CD8-positive, alpha-beta memory T cell (primary cell): Measurements from ENCODE around the gene TRANK1. TPM values are rescaled to one million over a fixed set of nuclear protein-coding genes. Genes with fewer than 3 reads are reported as not detected.
"Not testable (repeated sequence)": the region's sequence is repeated elsewhere in the genome, so short reads cannot be mapped to it uniquely, and the experiment has no call there.

Source experiments
- CTCF ChIA-PET: fragments of 350-600 bp; sonication (Branson Sonifier 250); formaldehyde crosslinking; loops from one replicate; lab custom pipeline; 2021; ENCODE audit warnings: antibody characterized with exemption; lab: Charles Lee
- POLR2A ChIA-PET: fragments of 350-600 bp; sonication (Branson Sonifier 250); formaldehyde crosslinking; loops from one replicate; lab custom pipeline; 2021; ENCODE audit warnings: antibody characterized with exemption; lab: Charles Lee
- DNase-seq, 5 donors: peaks; one replicate each; pipeline versions ENCODE4 v3.0.0 to v3.0.0-alpha.2; 2020 to 2022; ENCODE audit warnings: mixed read lengths in 1 of 5
- H3K27ac ChIP-seq: one replicate; pipeline ENCODE4 v1.7.0; 2013; ENCODE audit warnings: low read depth, mild to moderate bottlenecking, low read length, moderate library complexity
- H3K27me3 ChIP-seq: 2 replicates; pipeline ENCODE4 v1.7.0; 2013; ENCODE audit warnings: low read length, mild to moderate bottlenecking; ENCODE audit not compliant: insufficient read depth, poor library complexity, severe bottlenecking
- H3K36me3 ChIP-seq: 2 replicates; pipeline ENCODE4 v1.7.0; 2013; ENCODE audit warnings: mild to moderate bottlenecking, low read length, moderate library complexity; ENCODE audit not compliant: insufficient read depth
- H3K4me1 ChIP-seq: 2 replicates; pipeline ENCODE4 v1.7.0; 2013; ENCODE audit warnings: mild to moderate bottlenecking, low read length, moderate library complexity; ENCODE audit not compliant: insufficient read depth
- H3K4me3 ChIP-seq: 2 replicates; pipeline ENCODE4 v1.7.0; 2013; ENCODE audit warnings: mild to moderate bottlenecking, low read length
- H3K9me3 ChIP-seq: 2 replicates; pipeline ENCODE4 v1.7.0; 2013; ENCODE audit warnings: mild to moderate bottlenecking, low read length
- H3K27ac Mint-ChIP-seq, 8 donors: one replicate each; pipeline ENCODE4 v1.8.0; 2020 to 2021; ENCODE audit warnings: mixed read lengths in 8 of 8, mild to moderate bottlenecking in 6 of 8, inconsistent platforms in 3 of 8, moderate library complexity in 3 of 8
- H3K27me3 Mint-ChIP-seq, 2 donors: one replicate each; pipeline ENCODE4 v1.8.0; 2020 to 2021; ENCODE audit warnings: mixed read lengths in 2 of 2, mild to moderate bottlenecking in 1 of 2, moderate library complexity in 1 of 2
- H3K36me3 Mint-ChIP-seq, 3 donors: one replicate each; pipeline ENCODE4 v1.8.0; 2020 to 2021; ENCODE audit warnings: mixed read lengths in 3 of 3, inconsistent platforms in 1 of 3, mild to moderate bottlenecking in 1 of 3
- H3K4me1 Mint-ChIP-seq, 3 donors: one replicate each; pipeline ENCODE4 v1.8.0; 2020 to 2021; ENCODE audit warnings: mixed read lengths in 3 of 3, inconsistent platforms in 1 of 3, mild to moderate bottlenecking in 1 of 3
- H3K4me3 Mint-ChIP-seq, 7 donors: one replicate each; pipeline ENCODE4 v1.8.0; 2020 to 2021; ENCODE audit warnings: mixed read lengths in 7 of 7, mild to moderate bottlenecking in 6 of 7, moderate library complexity in 4 of 7, inconsistent platforms in 2 of 7
- H3K9me3 Mint-ChIP-seq, 5 donors: one replicate each; pipeline ENCODE4 v1.8.0; 2020 to 2022; ENCODE audit warnings: mixed read lengths in 5 of 5, mild to moderate bottlenecking in 3 of 5, moderate library complexity in 2 of 5, inconsistent platforms in 1 of 5
- polyA plus RNA-seq: library from polyadenylated mRNA; unstranded; fragments of 300-500 nt; fragmentation: Illumina TruSeq; gene quantifications from one replicate; pipeline ENCODE4 v1.2.3, GENCODE V29; 2021
- total RNA-seq, 2 experiments: library from RNA; stranded (reverse); gene quantifications; one replicate each; pipeline ENCODE4 v1.2.3, GENCODE V29; 2021

The TRANK1 gene
- total and polyA plus RNA-seq, 3 experiments from 2014 or later = 12.7 to 33.2 (median 16.2) TPM

- H3K9me3 Mint-ChIP-seq = no peaks in the 10 kb centered on the region
- H3K9me3 ChIP-seq = no peaks in the 10 kb centered on the region
- CTCF ChIA-PET = interaction anchor here (0.6 to 3.1 kb wide), 8 partner anchors 8 to 276 kb away, joined by 3 to 22 read pairs (median 4); partner anchors contain the start of gene TRANK1
- H3K27ac Mint-ChIP-seq = peak overlapping the region; percentile 75 to 93 (median 90)
- H3K4me3 ChIP-seq = peak overlapping the region; percentile 44
- POLR2A ChIA-PET = interaction anchor here (1.2 to 1.4 kb wide), 4 partner anchors 15 to 87 kb away, joined by 3 to 5 read pairs (median 4); partner anchors contain the start of gene MLH1
- no peaks in the 10 kb centered on the region for H3K36me3 ChIP-seq
- H3K4me1 ChIP-seq = peaks cover 60% of the 10 kb centered on the region
- H3K36me3 Mint-ChIP-seq = peaks cover 4 to 43% (median 7%) of the 10 kb centered on the region in 3 donors
- H3K4me1 Mint-ChIP-seq = peaks cover 62 to 83% (median 75%) of the 10 kb centered on the region in 3 donors
- H3K4me3 Mint-ChIP-seq = peak overlapping the region; percentile 87 to 98 (median 93)
- DNase-seq = peak in 2 of 5 donors; percentile 10 to 17
- H3K27me3 ChIP-seq = no peaks in the 10 kb centered on the region
- peak overlapping the region; percentile 29 for H3K27ac ChIP-seq
- H3K27me3 Mint-ChIP-seq = peaks cover 0 to 2% of the 10 kb centered on the region in 2 donors
Measured at GRCh38 chr3:36906504-36907149, 38.2 kb downstream of the TRANK1 start.

GRCh38 chr3:36905545-36905944, 39.3 kb downstream of the TRANK1 start:
- Histone ChIP-seq H3K27ac (no peak overlapping the region), H3K36me3 (no peaks in the 10 kb centered on the region), H3K9me3 (no peaks in the 10 kb centered on the region), H3K4me1 (peaks cover 69% of the 10 kb centered on the region), H3K4me3 (peak overlapping the region; percentile 44), H3K27me3 (no peaks in the 10 kb centered on the region)
- ChIA-PET CTCF (interaction anchor here (1.0 to 3.1 kb wide), 8 partner anchors 9 to 53 kb away, joined by 3 to 22 read pairs (median 4); partner anchors contain the start of gene TRANK1), POLR2A (interaction anchor here (0.6 to 1.4 kb wide), 5 partner anchors 13 to 439 kb away, joined by 3 to 5 read pairs (median 4); partner anchors contain the start of gene MLH1)
- Mint-ChIP-seq H3K4me3 (peak overlapping the region; percentile 87 to 98 (median 92)), H3K36me3 (peaks cover 4 to 54% (median 13%) of the 10 kb centered on the region in 3 donors), H3K27ac (peak overlapping the region; percentile 75 to 93 (median 90)), H3K27me3 (peaks cover 0 to 2% of the 10 kb centered on the region in 2 donors), H3K4me1 (peaks cover 70 to 86% (median 82%) of the 10 kb centered on the region in 3 donors), H3K9me3 (no peaks in the 10 kb centered on the region)
- DNase-seq = no peak

GRCh38 chr3:36904641-36905040, 40.2 kb downstream of the TRANK1 start:
- DNase-seq = no peak
- Mint-ChIP-seq H3K4me1 (peaks cover 78 to 91% (median 91%) of the 10 kb centered on the region in 3 donors), H3K36me3 (peaks cover 10 to 63% (median 16%) of the 10 kb centered on the region in 3 donors), H3K27ac (peak overlapping the region; percentile 61 to 91 (median 78)), H3K4me3 (peak overlapping the region; percentile 27 to 93 (median 60)), H3K27me3 (peaks cover 0 to 2% of the 10 kb centered on the region in 2 donors), H3K9me3 (no peaks in the 10 kb centered on the region)
- H3K27ac ChIP-seq = no peak overlapping the region
- no peak overlapping the region for H3K4me3 ChIP-seq
- ChIA-PET POLR2A (interaction anchor here (0.6 kb wide), 1 partner anchor 440 kb away, joined by 3 read pairs; no protein-coding TSS in a partner anchor), CTCF (interaction anchor here (0.8 to 3.1 kb wide), 5 partner anchors 10 to 54 kb away, joined by 3 to 22 read pairs (median 6); no protein-coding TSS in a partner anchor)
- no peaks in the 10 kb centered on the region for H3K9me3 ChIP-seq
- no peaks in the 10 kb centered on the region for H3K27me3 ChIP-seq
- H3K4me1 ChIP-seq = peaks cover 77% of the 10 kb centered on the region
- peaks cover 5% of the 10 kb centered on the region for H3K36me3 ChIP-seq

GRCh38 chr3:36904065-36904464, 40.8 kb downstream of the TRANK1 start:
- H3K9me3 ChIP-seq, DNase-seq, H3K27me3 ChIP-seq, H3K27ac ChIP-seq, H3K27me3 Mint-ChIP-seq, H3K36me3 ChIP-seq, H3K9me3 Mint-ChIP-seq, H3K4me3 ChIP-seq: not testable (repeated sequence)
- peaks cover 73% of the 10 kb centered on the region for H3K4me1 ChIP-seq
- ChIA-PET CTCF (interaction anchor here (0.8 to 2.8 kb wide), 3 partner anchors 10 to 28 kb away, joined by 3 to 6 read pairs (median 4); no protein-coding TSS in a partner anchor), POLR2A (interaction anchor here (1.1 kb wide), 1 partner anchor 41 kb away, joined by 3 read pairs; the partner anchor contains the start of gene TRANK1)
- Mint-ChIP-seq H3K4me1 (peaks cover 76 to 91% (median 90%) of the 10 kb centered on the region in 3 donors), H3K36me3 (peaks cover 10 to 69% (median 16%) of the 10 kb centered on the region in 3 donors), H3K4me3 (peak overlapping the region in 1 of 7 donors; percentile 61), H3K27ac (peak overlapping the region in 3 of 8 donors; percentile 77 to 80 (median 79))

DNA sequence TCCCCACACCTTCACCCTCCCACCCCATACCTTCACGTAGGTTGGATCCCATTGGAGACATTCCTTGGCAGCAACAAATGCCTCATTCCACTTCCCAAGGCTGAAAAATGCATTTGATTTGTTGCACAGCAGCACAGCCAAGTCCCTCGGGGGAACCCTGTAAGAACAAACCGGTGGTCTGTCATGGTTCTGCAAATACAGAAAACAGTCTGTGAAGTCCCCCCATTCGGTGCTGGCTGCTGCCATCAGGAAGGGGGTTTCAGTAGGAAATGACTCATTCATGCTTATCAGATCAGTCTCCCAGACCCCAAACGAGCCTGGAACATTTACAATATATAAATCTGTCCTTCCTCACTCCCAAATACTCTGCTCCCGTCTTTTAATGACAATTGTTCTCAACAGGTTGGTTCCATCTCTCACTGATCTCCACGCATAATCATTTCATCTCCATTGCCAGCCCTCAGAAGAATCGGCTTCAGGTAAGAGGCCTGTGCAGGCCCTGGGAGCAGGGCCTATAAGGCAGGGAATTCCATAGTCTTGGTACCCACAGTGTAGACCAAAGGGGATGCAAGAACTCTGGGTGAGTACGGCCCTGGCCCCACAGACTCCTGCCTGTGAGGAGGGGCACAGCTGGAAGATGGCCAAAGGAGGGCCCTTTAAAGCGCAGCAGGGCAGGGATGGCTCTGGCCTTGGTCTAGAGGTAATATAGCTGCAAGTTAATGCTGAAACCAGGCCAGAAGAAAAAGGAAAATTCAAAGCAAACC, 41.6 kb downstream of the TRANK1 start:
- peaks cover 66% of the 10 kb centered on the region for H3K4me1 ChIP-seq
- H3K27me3 Mint-ChIP-seq = peaks cover 0 to 2% of the 10 kb centered on the region in 2 donors
- H3K27me3 ChIP-seq = no peaks in the 10 kb centered on the region
- no peaks in the 10 kb centered on the region for H3K9me3 Mint-ChIP-seq
- ChIA-PET POLR2A (interaction anchor here (1.1 kb wide), 1 partner anchor 41 kb away, joined by 3 read pairs; the partner anchor contains the start of gene TRANK1), CTCF (interaction anchor here (0.8 to 1.2 kb wide), 2 partner anchors 9 to 41 kb away, joined by 3 to 4 read pairs; partner anchors contain the start of gene TRANK1)
- no peak overlapping the region for H3K27ac ChIP-seq
- no peaks in the 10 kb centered on the region for H3K9me3 ChIP-seq
- H3K36me3 ChIP-seq = peaks cover 13% of the 10 kb centered on the region
- H3K27ac Mint-ChIP-seq = peak overlapping the region; percentile 64 to 98 (median 80)
- peaks cover 10 to 75% (median 16%) of the 10 kb centered on the region in 3 donors for H3K36me3 Mint-ChIP-seq
- peak overlapping the region; percentile 17 for H3K4me3 ChIP-seq
- peak in 1 of 5 donors; percentile 17 for DNase-seq
- H3K4me1 Mint-ChIP-seq = peaks cover 70 to 86% (median 83%) of the 10 kb centered on the region in 3 donors
- H3K4me3 Mint-ChIP-seq = peak overlapping the region; percentile 9 to 81 (median 47)

DNA sequence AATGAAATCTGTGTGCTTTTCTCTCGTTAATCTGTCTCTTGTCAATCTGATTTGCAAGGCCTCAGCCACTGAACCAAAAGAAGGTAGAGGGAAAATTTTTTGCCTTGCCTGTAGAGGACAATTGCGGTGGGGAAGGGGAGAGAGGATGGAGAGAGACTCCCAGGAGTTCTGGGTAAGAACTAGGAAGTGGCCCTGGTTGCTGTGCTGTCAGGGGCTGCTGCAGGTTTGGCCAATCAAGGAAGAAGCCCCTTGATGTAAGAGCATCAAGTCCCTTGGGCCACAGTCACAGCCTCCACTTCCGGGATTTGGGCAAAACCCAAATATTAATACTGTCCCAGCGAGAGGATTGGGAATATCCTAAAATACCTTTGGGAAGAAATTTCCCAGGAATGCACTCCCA, 43.3 kb downstream of the TRANK1 start:
- peaks cover 0 to 2% of the 10 kb centered on the region in 2 donors for H3K27me3 Mint-ChIP-seq
- no peaks in the 10 kb centered on the region for H3K9me3 ChIP-seq
- ChIA-PET POLR2A (interaction anchor here (1.2 kb wide), 1 partner anchor 91 kb away, joined by 4 read pairs; the partner anchor contains the start of gene EPM2AIP1), CTCF (interaction anchor here (0.8 to 1.5 kb wide), 3 partner anchors 10 to 59 kb away, joined by 3 read pairs; no protein-coding TSS in a partner anchor)
- peaks cover 61% of the 10 kb centered on the region for H3K4me1 ChIP-seq
- peaks cover 22% of the 10 kb centered on the region for H3K36me3 ChIP-seq
- H3K36me3 Mint-ChIP-seq = peaks cover 13 to 83% (median 21%) of the 10 kb centered on the region in 3 donors
- H3K9me3 Mint-ChIP-seq = no peaks in the 10 kb centered on the region
- no peaks in the 10 kb centered on the region for H3K27me3 ChIP-seq
- peak overlapping the region; percentile 40 for H3K27ac ChIP-seq
- H3K27ac Mint-ChIP-seq = peak overlapping the region; percentile 64 to 92 (median 80)
- H3K4me3 ChIP-seq = no peak overlapping the region
- no peak for DNase-seq
- peak overlapping the region in 5 of 7 donors; percentile 5 to 52 (median 44) for H3K4me3 Mint-ChIP-seq
- H3K4me1 Mint-ChIP-seq = peaks cover 69 to 87% (median 79%) of the 10 kb centered on the region in 3 donors
